Neural progenitor cell (in vitro differentiated cells): ENCODE data around the gene DLEC1.

Experiments
- EZH2 ChIP-seq: fragments of 200-600 bp; sonication (generic); IDR thresholded peaks from 2 replicates; pipeline ENCODE4 v1.6.1; 2017; ENCODE audit warnings: antibody characterized with exemption, mild to moderate bottlenecking, moderate library complexity
- EZH2phosphoT487 ChIP-seq: fragments of 200-600 bp; sonication (generic); IDR thresholded peaks from 2 replicates; pipeline ENCODE4 v1.6.1; 2017; ENCODE audit warnings: antibody characterized with exemption
- TF ChIP-seq, protein P1 (sequence below): fragments of 200-600 bp; sonication (generic); IDR thresholded peaks from 2 replicates; pipeline ENCODE4 v1.5.1; 2017; ENCODE audit warnings: antibody characterized with exemption, mild to moderate bottlenecking

- TF ChIP-seq EZH2: no peak
- TF ChIP-seq, protein P1, sequence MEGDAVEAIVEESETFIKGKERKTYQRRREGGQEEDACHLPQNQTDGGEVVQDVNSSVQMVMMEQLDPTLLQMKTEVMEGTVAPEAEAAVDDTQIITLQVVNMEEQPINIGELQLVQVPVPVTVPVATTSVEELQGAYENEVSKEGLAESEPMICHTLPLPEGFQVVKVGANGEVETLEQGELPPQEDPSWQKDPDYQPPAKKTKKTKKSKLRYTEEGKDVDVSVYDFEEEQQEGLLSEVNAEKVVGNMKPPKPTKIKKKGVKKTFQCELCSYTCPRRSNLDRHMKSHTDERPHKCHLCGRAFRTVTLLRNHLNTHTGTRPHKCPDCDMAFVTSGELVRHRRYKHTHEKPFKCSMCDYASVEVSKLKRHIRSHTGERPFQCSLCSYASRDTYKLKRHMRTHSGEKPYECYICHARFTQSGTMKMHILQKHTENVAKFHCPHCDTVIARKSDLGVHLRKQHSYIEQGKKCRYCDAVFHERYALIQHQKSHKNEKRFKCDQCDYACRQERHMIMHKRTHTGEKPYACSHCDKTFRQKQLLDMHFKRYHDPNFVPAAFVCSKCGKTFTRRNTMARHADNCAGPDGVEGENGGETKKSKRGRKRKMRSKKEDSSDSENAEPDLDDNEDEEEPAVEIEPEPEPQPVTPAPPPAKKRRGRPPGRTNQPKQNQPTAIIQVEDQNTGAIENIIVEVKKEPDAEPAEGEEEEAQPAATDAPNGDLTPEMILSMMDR: no peak
- TF ChIP-seq EZH2phosphoT487: no peak
Measured at GRCh38 chr3:38164643-38164951, 125.6 kb downstream of the DLEC1 start.
